ENCODE results near the gene SERPING1.

SERPING1 gene

GRCh38 chr11:57614234-57614772, 16.8 kb downstream of the SERPING1 start:
- Histone ChIP-seq H3K9me3 (ENCODE audit: control insufficient read depth, insufficient read depth, low read length) (no peaks in the 10 kb centered on the region), H3K9ac (ENCODE audit: low read depth, low read length) (no peak overlapping the region), H3K4me1 (ENCODE audit: insufficient read depth, low read length) (peaks cover 13% of the 10 kb centered on the region; the same call in 1 of the 2 replicates), H3K36me3 (ENCODE audit: insufficient read depth, low read length) (peaks cover 6% of the 10 kb centered on the region; the same call in 1 of the 2 replicates)

DNA sequence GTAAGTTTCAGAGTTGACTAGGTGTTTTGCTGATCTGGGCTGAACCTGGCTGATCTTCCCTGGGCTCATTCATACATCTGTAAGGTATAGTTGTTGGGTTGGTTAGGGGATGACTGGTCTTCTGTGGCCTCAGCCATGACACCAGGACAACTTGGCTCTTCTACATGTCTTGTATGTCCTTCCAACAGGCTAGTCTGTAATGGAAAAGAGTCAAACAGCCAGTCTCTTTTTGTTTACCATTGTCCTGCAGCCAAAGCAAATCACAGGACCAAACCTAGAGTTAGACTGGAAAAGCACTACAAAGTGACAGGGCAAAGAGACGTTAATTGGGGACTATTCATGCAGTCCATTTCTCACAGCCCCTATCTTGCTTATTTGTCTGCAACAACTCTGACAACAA, 17.8 kb downstream of the SERPING1 start:
- no peak overlapping the region for H3K9ac ChIP-seq (ENCODE audit: low read depth, low read length)
- H3K9me3 ChIP-seq (ENCODE audit: control insufficient read depth, insufficient read depth, low read length): no peaks in the 10 kb centered on the region
- H3K36me3 ChIP-seq (ENCODE audit: insufficient read depth, low read length): peaks cover under 1% of the 10 kb centered on the region; the same call in 1 of the 2 replicates
- peaks cover 7% of the 10 kb centered on the region; the same call in 1 of the 2 replicates for H3K4me1 ChIP-seq (ENCODE audit: insufficient read depth, low read length)

GRCh38 chr11:57616595-57616994, 19.1 kb downstream of the SERPING1 start:
- Histone ChIP-seq H3K36me3 (ENCODE audit: insufficient read depth, low read length) (no peaks in the 10 kb centered on the region), H3K9ac (ENCODE audit: low read depth, low read length) (no peak overlapping the region), H3K9me3 (ENCODE audit: control insufficient read depth, insufficient read depth, low read length) (no peaks in the 10 kb centered on the region), H3K4me1 (ENCODE audit: insufficient read depth, low read length) (0 out of 2 replicates have a peak, but pooled peaks cover 6% of the 10 kb centered on the region)

- Histone ChIP-seq H3K9me3 (ENCODE audit: control insufficient read depth, insufficient read depth, low read length) (no peaks in the 10 kb centered on the region), H3K9ac (ENCODE audit: low read depth, low read length) (no peak overlapping the region), H3K4me1 (ENCODE audit: insufficient read depth, low read length) (0 out of 2 replicates have a peak, but pooled peaks cover 6% of the 10 kb centered on the region), H3K36me3 (ENCODE audit: insufficient read depth, low read length) (no peaks in the 10 kb centered on the region)
Observed at GRCh38 chr11:57618438-57618837, 21.0 kb downstream of the SERPING1 start.

DNA sequence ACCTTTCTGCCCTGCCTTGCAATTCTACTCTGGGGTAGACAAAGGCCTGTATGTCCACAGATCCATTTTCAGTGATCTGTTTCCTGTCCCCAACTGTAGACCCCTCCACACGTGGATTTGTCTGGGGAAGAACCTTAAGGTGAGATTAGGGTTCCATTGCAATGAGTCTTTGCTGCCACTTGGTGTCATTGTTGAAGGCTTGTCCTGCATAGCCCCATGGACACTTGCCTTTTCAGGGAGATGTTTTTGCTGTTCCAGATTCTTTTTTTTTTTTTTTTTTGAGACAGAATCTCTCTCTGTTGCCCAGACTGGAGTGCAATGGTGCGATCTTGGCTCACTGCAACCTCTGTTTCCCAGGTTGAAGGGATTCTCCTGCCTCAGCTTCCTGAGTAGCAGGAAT, 21.8 kb downstream of the SERPING1 start:
- no peak overlapping the region for H3K9ac ChIP-seq (ENCODE audit: low read depth, low read length)
- no peaks in the 10 kb centered on the region for H3K9me3 ChIP-seq (ENCODE audit: control insufficient read depth, insufficient read depth, low read length)
- H3K36me3 ChIP-seq (ENCODE audit: insufficient read depth, low read length): no peaks in the 10 kb centered on the region
- H3K4me1 ChIP-seq (ENCODE audit: insufficient read depth, low read length): no peaks in the 10 kb centered on the region

- H3K9me3 ChIP-seq (ENCODE audit: control insufficient read depth, insufficient read depth, low read length): no peaks in the 10 kb centered on the region
- no peaks in the 10 kb centered on the region for H3K4me1 ChIP-seq (ENCODE audit: insufficient read depth, low read length)
- H3K9ac ChIP-seq (ENCODE audit: low read depth, low read length): no peak overlapping the region
- H3K36me3 ChIP-seq (ENCODE audit: insufficient read depth, low read length): no peaks in the 10 kb centered on the region
Observed at GRCh38 chr11:57620467-57620866, 23.0 kb downstream of the SERPING1 start.

DNA sequence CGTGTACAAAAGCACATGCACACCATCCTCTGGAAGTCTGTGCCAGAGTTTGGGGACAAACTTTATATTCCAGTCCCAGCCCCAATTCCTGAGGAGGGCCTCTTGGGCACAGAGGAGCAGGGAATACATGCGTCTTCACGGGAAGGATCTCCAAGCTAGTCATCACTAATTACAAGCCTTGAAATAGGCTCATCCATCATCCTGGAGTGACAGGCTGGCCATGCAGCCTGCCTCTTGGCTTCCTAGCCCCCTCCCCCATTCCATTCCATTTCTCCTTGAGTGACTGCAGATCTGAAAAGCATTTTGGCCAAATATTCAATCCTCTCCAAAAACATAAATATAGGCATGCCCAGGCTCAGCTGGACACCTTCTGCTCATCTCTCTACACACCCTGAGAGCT, 24.8 kb downstream of the SERPING1 start:
- Histone ChIP-seq H3K4me1 (ENCODE audit: insufficient read depth, low read length) (no peaks in the 10 kb centered on the region), H3K36me3 (ENCODE audit: insufficient read depth, low read length) (no peaks in the 10 kb centered on the region), H3K9ac (ENCODE audit: low read depth, low read length) (no peak overlapping the region), H3K9me3 (ENCODE audit: control insufficient read depth, insufficient read depth, low read length) (no peaks in the 10 kb centered on the region)

- no peaks in the 10 kb centered on the region for H3K36me3 ChIP-seq (ENCODE audit: insufficient read depth, low read length)
- H3K4me1 ChIP-seq (ENCODE audit: insufficient read depth, low read length): no peaks in the 10 kb centered on the region
- no peak overlapping the region for H3K9ac ChIP-seq (ENCODE audit: low read depth, low read length)
- no peaks in the 10 kb centered on the region for H3K9me3 ChIP-seq (ENCODE audit: control insufficient read depth, insufficient read depth, low read length)
Observed at GRCh38 chr11:57624864-57625263, 27.4 kb downstream of the SERPING1 start.

DNA sequence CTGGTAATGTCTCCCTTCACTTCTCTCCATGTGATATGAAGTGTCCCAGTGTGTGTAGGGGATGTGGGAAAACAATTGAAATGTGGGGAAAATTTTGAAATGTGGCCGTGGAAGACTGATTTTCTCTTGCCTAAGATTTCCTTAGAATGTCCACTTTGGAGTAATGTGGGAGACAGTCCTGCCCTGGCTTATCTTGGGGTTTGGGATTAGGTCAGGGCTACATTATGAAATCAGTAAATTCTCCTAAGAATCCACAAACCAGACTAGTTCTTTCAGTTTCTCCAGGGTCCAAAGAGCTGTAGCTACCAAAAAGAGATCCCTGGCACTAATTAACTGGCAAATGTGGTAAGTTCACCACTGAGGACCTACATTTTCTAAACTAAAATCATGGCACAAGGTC, 29.4 kb downstream of the SERPING1 start:
- no peak overlapping the region for H3K9ac ChIP-seq (ENCODE audit: low read depth, low read length)
- no peaks in the 10 kb centered on the region for H3K4me1 ChIP-seq (ENCODE audit: insufficient read depth, low read length)
- no peaks in the 10 kb centered on the region for H3K36me3 ChIP-seq (ENCODE audit: insufficient read depth, low read length)
- no peaks in the 10 kb centered on the region for H3K9me3 ChIP-seq (ENCODE audit: control insufficient read depth, insufficient read depth, low read length)

- H3K36me3 ChIP-seq (ENCODE audit: insufficient read depth, low read length): no peaks in the 10 kb centered on the region
- no peaks in the 10 kb centered on the region for H3K4me1 ChIP-seq (ENCODE audit: insufficient read depth, low read length)
- no peak overlapping the region for H3K9ac ChIP-seq (ENCODE audit: low read depth, low read length)
- no peaks in the 10 kb centered on the region for H3K9me3 ChIP-seq (ENCODE audit: control insufficient read depth, insufficient read depth, low read length)
Observed at GRCh38 chr11:57630171-57630570, 32.7 kb downstream of the SERPING1 start.

DNA sequence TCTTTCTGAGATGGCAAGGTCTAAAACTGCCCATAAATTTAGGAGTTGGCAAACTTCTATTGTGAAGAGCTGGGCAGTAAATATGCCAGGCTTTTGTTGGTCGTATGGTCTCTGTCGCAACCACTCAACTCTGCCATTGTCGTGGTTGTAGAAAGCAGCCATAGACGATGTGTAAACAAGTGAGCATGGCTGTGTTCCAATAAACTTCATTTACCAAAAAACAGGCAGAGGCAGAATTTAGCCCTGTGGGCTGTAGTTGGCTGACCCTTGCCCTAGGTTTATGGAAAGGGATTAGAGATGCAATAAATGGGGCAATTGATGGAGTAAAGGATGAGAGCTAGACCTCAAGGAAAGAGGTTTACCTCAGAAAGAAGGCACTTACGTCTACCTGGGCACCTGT, 34.6 kb downstream of the SERPING1 start:
- Histone ChIP-seq H3K9me3 (ENCODE audit: control insufficient read depth, insufficient read depth, low read length) (no peaks in the 10 kb centered on the region), H3K36me3 (ENCODE audit: insufficient read depth, low read length) (no peaks in the 10 kb centered on the region), H3K9ac (ENCODE audit: low read depth, low read length) (no peak overlapping the region), H3K4me1 (ENCODE audit: insufficient read depth, low read length) (peaks cover 8% of the 10 kb centered on the region; the same call in 1 of the 2 replicates)

GRCh38 chr11:57633394-57634070, 36.0 kb downstream of the SERPING1 start:
- Histone ChIP-seq H3K9me3 (ENCODE audit: control insufficient read depth, insufficient read depth, low read length) (no peaks in the 10 kb centered on the region), H3K36me3 (ENCODE audit: insufficient read depth, low read length) (no peaks in the 10 kb centered on the region), H3K9ac (ENCODE audit: low read depth, low read length) (no peak overlapping the region), H3K4me1 (ENCODE audit: insufficient read depth, low read length) (peaks cover 8% of the 10 kb centered on the region; the same call in 1 of the 2 replicates)

DNA sequence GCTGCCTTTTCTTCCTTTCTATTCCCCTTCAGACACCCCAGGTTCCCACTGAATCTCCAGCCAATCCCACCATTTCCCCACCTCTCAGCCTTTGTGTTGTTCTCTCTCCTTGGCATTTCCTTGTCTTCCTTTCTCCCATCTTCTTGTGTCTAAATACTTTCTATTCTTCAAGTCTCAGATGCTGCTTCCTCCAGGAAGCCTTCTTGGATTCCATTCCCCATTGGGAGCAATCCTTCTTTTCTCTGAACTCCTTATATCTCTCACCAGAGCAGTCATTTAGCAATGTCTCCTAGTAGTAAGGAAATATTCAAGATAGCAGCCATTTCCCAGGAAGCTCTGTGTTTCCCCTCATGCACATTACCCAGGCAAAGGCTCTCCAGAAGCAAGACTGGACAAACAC, 36.8 kb downstream of the SERPING1 start:
- Histone ChIP-seq H3K4me1 (ENCODE audit: insufficient read depth, low read length) (peaks cover 8% of the 10 kb centered on the region; the same call in 1 of the 2 replicates), H3K36me3 (ENCODE audit: insufficient read depth, low read length) (no peaks in the 10 kb centered on the region), H3K9me3 (ENCODE audit: control insufficient read depth, insufficient read depth, low read length) (no peaks in the 10 kb centered on the region), H3K9ac (ENCODE audit: low read depth, low read length) (no peak overlapping the region)

- H3K36me3 ChIP-seq (ENCODE audit: insufficient read depth, low read length): no peaks in the 10 kb centered on the region
- peaks cover 8% of the 10 kb centered on the region; the same call in 1 of the 2 replicates for H3K4me1 ChIP-seq (ENCODE audit: insufficient read depth, low read length)
- H3K9me3 ChIP-seq (ENCODE audit: control insufficient read depth, insufficient read depth, low read length): no peaks in the 10 kb centered on the region
- no peak overlapping the region for H3K9ac ChIP-seq (ENCODE audit: low read depth, low read length)
Observed at GRCh38 chr11:57635246-57635645, 37.8 kb downstream of the SERPING1 start.

DNA sequence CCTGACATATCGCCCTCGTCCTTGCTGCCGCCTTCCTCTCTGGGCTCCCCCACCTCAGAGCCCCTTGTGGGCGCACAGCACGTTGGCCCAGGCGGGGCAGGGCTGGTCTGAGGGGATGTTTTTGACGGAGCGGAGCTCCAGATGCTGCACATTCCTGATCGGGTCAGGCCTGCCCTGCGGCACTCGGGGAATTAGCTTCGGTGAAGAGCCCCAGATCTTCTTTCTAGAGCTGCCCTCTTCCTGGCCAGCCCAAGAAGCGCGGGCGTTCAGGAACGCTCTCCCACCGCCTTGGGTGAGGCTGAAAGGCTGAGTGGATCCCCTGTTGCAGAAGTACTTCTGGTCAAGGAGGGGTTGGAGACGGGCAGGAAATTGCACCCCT, 40.1 kb downstream of the SERPING1 start:
- Histone ChIP-seq H3K9me3 (ENCODE audit: control insufficient read depth, insufficient read depth, low read length) (no peaks in the 10 kb centered on the region), H3K9ac (ENCODE audit: low read depth, low read length) (peak overlapping the region; percentile 78), H3K4me1 (ENCODE audit: insufficient read depth, low read length) (peaks cover 24% of the 10 kb centered on the region), H3K36me3 (ENCODE audit: insufficient read depth, low read length) (peaks cover 12% of the 10 kb centered on the region)

Measured in ES-I3 (cell line).